DOHH2 (cell line): ENCODE measurements around the gene CCDC185.

ENCODE experiments used
- EZH2phosphoT487 ChIP-seq: fragments of 200-600 bp; sonication (generic); IDR thresholded peaks from 2 replicates; pipeline ENCODE4 v1.6.1; 2017; ENCODE audit warnings: borderline replicate concordance, mild to moderate bottlenecking, antibody characterized with exemption, low read length, moderate library complexity, mixed read lengths
- TF ChIP-seq, protein P1 (sequence below): fragments of 200-600 bp; sonication (generic); IDR thresholded peaks from one replicate; pipeline ENCODE4 v1.5.1; 2014; ENCODE audit warnings: antibody characterized with exemption, mild to moderate bottlenecking, low read depth, low read length; ENCODE audit not compliant: poor library complexity, severe bottlenecking

DNA sequence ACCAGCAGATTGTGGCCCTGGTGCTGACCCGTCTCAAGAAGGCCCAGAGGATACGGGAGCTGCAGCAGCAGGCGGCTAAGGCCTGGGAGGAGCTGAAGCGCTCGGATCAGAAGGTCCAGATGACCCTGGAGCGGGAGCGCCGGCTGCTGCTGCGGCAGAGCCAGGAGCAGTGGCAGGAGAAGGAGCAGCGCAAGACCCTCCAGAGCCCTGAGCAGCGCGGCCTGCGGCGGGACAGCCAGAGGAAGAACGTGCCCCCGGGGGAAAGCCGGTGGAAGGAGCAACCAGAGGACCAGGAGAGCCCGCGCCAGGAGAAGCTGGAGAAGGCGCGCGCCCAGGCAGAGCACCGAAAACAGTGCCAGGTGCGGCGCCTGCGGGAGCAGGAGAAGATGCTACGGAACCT lies 1.0 kb downstream of the CCDC185 start:
- TF ChIP-seq, protein P1, sequence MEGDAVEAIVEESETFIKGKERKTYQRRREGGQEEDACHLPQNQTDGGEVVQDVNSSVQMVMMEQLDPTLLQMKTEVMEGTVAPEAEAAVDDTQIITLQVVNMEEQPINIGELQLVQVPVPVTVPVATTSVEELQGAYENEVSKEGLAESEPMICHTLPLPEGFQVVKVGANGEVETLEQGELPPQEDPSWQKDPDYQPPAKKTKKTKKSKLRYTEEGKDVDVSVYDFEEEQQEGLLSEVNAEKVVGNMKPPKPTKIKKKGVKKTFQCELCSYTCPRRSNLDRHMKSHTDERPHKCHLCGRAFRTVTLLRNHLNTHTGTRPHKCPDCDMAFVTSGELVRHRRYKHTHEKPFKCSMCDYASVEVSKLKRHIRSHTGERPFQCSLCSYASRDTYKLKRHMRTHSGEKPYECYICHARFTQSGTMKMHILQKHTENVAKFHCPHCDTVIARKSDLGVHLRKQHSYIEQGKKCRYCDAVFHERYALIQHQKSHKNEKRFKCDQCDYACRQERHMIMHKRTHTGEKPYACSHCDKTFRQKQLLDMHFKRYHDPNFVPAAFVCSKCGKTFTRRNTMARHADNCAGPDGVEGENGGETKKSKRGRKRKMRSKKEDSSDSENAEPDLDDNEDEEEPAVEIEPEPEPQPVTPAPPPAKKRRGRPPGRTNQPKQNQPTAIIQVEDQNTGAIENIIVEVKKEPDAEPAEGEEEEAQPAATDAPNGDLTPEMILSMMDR = no peak
- TF ChIP-seq EZH2phosphoT487 = no peak
